Measurements from ENCODE around the gene CC2D1A. TPM values are rescaled to one million over a fixed set of nuclear protein-coding genes. Genes with fewer than 3 reads are reported as not detected.

Gene CC2D1A
- total RNA-seq, 6 experiments from 2014 or later: 22.9 to 28.3 (median 25.5) TPM

- no peaks in the 10 kb centered on the region for H3K9me3 Mint-ChIP-seq
- peaks cover 11% of the 10 kb centered on the region for H3K4me1 Mint-ChIP-seq (ENCODE audit: low read depth)
- peak overlapping the region; percentile 56; the same call in 1 of the 2 replicates for H3K27ac Mint-ChIP-seq
- H3K27me3 Mint-ChIP-seq (ENCODE audit: insufficient read depth): peaks cover 3% of the 10 kb centered on the region; the same call in 1 of the 2 replicates
- no peak for DNase-seq
- no peaks in the 10 kb centered on the region for H3K36me3 Mint-ChIP-seq (ENCODE audit: low read depth)
- TF ChIP-seq, protein P1, sequence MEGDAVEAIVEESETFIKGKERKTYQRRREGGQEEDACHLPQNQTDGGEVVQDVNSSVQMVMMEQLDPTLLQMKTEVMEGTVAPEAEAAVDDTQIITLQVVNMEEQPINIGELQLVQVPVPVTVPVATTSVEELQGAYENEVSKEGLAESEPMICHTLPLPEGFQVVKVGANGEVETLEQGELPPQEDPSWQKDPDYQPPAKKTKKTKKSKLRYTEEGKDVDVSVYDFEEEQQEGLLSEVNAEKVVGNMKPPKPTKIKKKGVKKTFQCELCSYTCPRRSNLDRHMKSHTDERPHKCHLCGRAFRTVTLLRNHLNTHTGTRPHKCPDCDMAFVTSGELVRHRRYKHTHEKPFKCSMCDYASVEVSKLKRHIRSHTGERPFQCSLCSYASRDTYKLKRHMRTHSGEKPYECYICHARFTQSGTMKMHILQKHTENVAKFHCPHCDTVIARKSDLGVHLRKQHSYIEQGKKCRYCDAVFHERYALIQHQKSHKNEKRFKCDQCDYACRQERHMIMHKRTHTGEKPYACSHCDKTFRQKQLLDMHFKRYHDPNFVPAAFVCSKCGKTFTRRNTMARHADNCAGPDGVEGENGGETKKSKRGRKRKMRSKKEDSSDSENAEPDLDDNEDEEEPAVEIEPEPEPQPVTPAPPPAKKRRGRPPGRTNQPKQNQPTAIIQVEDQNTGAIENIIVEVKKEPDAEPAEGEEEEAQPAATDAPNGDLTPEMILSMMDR (IDR thresholded peaks at IDR 0.05): no peak
- peak overlapping the region; percentile 74 for H3K4me3 Mint-ChIP-seq
Measured at GRCh38 chr19:13937479-13938300, 31.7 kb downstream of the CC2D1A start.

GRCh38 chr19:13938301-13939064 is 32.5 kb downstream of the CC2D1A start, which contains the start of gene PODNL1:
Gene PODNL1 (minus strand): TSS chr19:13938417. CDS start chr19:13938181, 236 bp downstream.
- Mint-ChIP-seq H3K27me3 (ENCODE audit: insufficient read depth) (peaks cover 3% of the 10 kb centered on the region; the same call in 1 of the 2 replicates), H3K4me1 (ENCODE audit: low read depth) (peaks cover 11% of the 10 kb centered on the region), H3K36me3 (ENCODE audit: low read depth) (no peaks in the 10 kb centered on the region), H3K27ac (peak within 1 kb of the TSS; percentile 56; the same call in 1 of the 2 replicates), H3K9me3 (no peaks in the 10 kb centered on the region), H3K4me3 (peak within 1 kb of the TSS; percentile 74)
- TF ChIP-seq, protein P1 (IDR thresholded peaks at IDR 0.05): no peak
- peak; percentile 62 for DNase-seq

- Mint-ChIP-seq H3K4me3 (no peak overlapping the region), H3K9me3 (no peaks in the 10 kb centered on the region)
- no peak for DNase-seq
Measured at GRCh38 chr19:13942023-13942684, 36.2 kb downstream of the CC2D1A start.

GRCh38 chr19:13946414-13946813 is 40.4 kb downstream of the CC2D1A start:
- Mint-ChIP-seq H3K27me3 (ENCODE audit: insufficient read depth) (peaks cover 2% of the 10 kb centered on the region; the same call in 1 of the 2 replicates), H3K27ac (no peak overlapping the region), H3K36me3 (ENCODE audit: low read depth) (no peaks in the 10 kb centered on the region), H3K4me1 (ENCODE audit: low read depth) (no peaks in the 10 kb centered on the region; the same call in 1 of the 2 replicates), H3K9me3 (no peaks in the 10 kb centered on the region), H3K4me3 (no peak overlapping the region)
- no peak for DNase-seq
- TF ChIP-seq, protein P1 (IDR thresholded peaks at IDR 0.05): no peak

More at GRCh38 chr19:13942023-13942684, 36.2 kb downstream of the CC2D1A start:
- Mint-ChIP-seq H3K4me1 (ENCODE audit: low read depth) (peaks cover 10% of the 10 kb centered on the region), H3K27me3 (ENCODE audit: insufficient read depth) (peaks cover 3% of the 10 kb centered on the region; the same call in 1 of the 2 replicates), H3K36me3 (ENCODE audit: low read depth) (no peaks in the 10 kb centered on the region), H3K27ac (no peak overlapping the region)
- TF ChIP-seq, protein P1 (IDR thresholded peaks at IDR 0.05): no peak

GRCh38 chr19:13951043-13951442 is 45.0 kb downstream of the CC2D1A start:
- no peak for DNase-seq
- H3K36me3 Mint-ChIP-seq (ENCODE audit: low read depth): no peaks in the 10 kb centered on the region
- no peak overlapping the region for H3K4me3 Mint-ChIP-seq
- no peaks in the 10 kb centered on the region for H3K27me3 Mint-ChIP-seq (ENCODE audit: insufficient read depth)
- TF ChIP-seq, protein P1 (IDR thresholded peaks at IDR 0.05): no peak
- H3K4me1 Mint-ChIP-seq (ENCODE audit: low read depth): peaks cover 16% of the 10 kb centered on the region
- no peak overlapping the region for H3K27ac Mint-ChIP-seq
- H3K9me3 Mint-ChIP-seq: no peaks in the 10 kb centered on the region
